GM10266 (cell line): Measurements from ENCODE around the gene XPR1.

Experiments
- DNase-seq: peaks from one replicate; pipeline ENCODE4 v3.0.0; 2012; ENCODE audit errors: extremely low spot score
- CTCF ChIP-seq: IDR thresholded peaks from 2 replicates; pipeline ENCODE4 v1.5.1; 2012; ENCODE audit warnings: mild to moderate bottlenecking, low read depth; ENCODE audit not compliant: control insufficient read depth, insufficient read depth; ENCODE audit errors: missing control alignments

Gene XPR1

GRCh38 chr1:180603850-180604226, 28.0 kb upstream of the XPR1 start:
- no peak for TF ChIP-seq CTCF
- no peak for DNase-seq

DNA sequence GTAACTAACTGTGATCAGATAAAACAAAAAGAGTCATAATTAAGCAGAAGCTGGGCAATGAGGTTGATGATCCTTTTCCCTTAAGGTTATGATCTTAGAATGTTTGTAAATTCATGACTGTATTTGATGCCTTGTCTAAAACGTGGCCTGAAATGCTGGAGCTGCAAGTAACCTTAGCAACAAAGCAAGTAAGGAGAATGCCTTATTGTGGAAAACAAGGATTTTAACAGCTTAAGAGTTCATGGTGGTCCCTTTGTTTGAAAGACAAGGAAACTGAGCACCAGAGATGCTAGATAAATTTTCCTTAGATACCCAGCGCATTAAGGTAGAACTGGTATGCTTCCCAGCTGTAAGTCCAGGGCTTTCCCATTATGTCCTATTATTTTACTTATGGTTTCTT, 25.7 kb upstream of the XPR1 start:
- TF ChIP-seq CTCF: no peak

GRCh38 chr1:180609643-180610555, 21.9 kb upstream of the XPR1 start:
- no peak for TF ChIP-seq CTCF
- no peak for DNase-seq

More for the DNA sequence above, 25.7 kb upstream of the XPR1 start:
- no peak for DNase-seq

DNA sequence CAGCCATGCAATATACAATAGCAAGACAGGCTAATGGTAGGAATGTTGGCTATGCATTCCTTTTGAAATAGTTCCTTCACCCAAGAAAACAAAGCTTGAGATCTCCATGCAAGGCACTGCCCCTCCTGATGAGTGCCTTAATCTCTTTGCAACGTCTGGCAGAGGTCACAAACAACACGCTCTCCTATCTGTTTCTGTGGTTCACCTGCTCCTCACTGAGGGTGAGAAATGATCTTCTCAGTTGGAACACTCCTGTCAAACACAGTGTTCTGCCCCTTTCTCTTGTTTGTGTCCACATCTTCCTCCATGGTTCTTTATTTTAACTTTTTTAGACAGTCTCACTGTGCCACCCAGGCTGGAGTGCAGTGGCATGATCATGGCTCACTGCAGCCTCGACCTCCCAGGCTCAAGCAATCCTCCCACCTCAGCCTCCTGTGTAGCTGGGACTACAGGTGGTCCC, 21.2 kb upstream of the XPR1 start:
- no peak for DNase-seq

DNA sequence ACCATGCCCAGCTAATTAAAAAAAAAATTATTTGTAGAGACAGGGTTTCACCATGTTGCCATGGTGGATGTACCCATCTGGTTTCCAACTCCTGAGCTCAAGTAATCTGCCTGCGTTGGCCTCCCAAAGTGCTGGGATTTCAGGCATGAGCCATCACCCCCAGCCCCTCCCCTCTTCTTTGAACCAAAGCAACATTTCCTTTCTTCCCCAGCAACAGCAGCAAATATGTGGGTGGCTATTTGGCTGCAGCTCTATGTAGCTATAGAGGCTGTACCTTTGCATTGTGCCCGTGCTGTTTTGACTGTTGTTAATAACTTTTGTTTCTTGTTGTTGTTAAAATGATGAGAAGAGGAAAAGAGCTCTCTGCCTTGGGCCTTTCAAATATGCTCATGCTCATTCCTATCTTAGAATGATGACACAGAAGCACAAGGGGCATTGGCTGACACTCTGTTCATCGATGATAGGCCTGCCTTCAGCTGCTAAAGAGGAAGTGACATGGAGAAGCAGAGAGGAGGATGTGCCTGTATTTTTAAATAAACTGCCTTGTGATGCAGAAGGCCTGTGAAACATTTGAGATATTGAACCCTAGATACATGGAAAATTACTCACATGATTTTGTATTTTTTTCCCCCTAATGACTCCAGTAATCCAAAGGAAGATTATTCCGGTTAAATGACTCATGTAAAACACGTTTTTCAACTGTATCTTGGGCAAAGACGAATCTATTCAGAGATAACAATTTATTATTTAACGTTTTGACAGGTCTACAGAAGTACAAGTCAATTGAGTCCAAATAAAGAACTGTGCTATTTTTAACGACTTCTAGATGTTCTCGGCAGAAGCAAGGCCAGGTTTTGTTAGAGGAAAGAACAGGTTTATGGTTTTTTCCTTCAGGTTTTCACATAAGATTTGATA, 20.5 kb upstream of the XPR1 start:
- no peak for DNase-seq
- TF ChIP-seq CTCF: no peak

More for the DNA sequence above, 21.2 kb upstream of the XPR1 start:
- no peak for TF ChIP-seq CTCF

- TF ChIP-seq CTCF: no peak
- DNase-seq: no peak
Observed at GRCh38 chr1:180612632-180613031, 19.2 kb upstream of the XPR1 start.
